Prostate gland (tissue), 2 donors: ENCODE measurements around the gene PKLR.

Source experiments
- CTCF ChIP-seq, 4 experiments: fragments of 200-600 bp in 2 of 4; fragments of 450-650 bp in 2 of 4; sonication (generic) in 2 of 4; IDR thresholded peaks; 1 replicate in 3 of 4; 2 replicates in 1 of 4; pipeline ENCODE4 v1.5.1; 2016 to 2019; ENCODE audit warnings: antibody characterized with exemption in 4 of 4, mild to moderate bottlenecking in 2 of 4, moderate library complexity in 2 of 4
- POLR2A ChIP-seq: fragments of 450-650 bp; IDR thresholded peaks from one replicate; pipeline ENCODE4 v1.6.1; 2016; ENCODE audit warnings: antibody characterized with exemption, mild to moderate bottlenecking
- POLR2AphosphoS5 ChIP-seq: sonication (generic); formaldehyde crosslinking; IDR thresholded peaks from one replicate; pipeline ENCODE4 v1.6.1; 2017; ENCODE audit warnings: antibody characterized with exemption

- TF ChIP-seq CTCF (IDR thresholded peaks at IDR 0.05) (no peak), POLR2AphosphoS5 (no peak), POLR2A (no peak)
Measured at GRCh38 chr1:155301342-155301841, at the start of gene PKLR.
